ENCODE results near the gene ABCC5. TPM values are rescaled to one million over a fixed set of nuclear protein-coding genes. Genes with fewer than 3 reads are reported as not detected.
A peak's percentile ranks its signal among the peaks of the same experiment; 100 is the strongest.

The ABCC5 gene
- total RNA-seq, 3 donors from 2014 or later: 34.4 to 45.7 (median 39.4) TPM

DNA sequence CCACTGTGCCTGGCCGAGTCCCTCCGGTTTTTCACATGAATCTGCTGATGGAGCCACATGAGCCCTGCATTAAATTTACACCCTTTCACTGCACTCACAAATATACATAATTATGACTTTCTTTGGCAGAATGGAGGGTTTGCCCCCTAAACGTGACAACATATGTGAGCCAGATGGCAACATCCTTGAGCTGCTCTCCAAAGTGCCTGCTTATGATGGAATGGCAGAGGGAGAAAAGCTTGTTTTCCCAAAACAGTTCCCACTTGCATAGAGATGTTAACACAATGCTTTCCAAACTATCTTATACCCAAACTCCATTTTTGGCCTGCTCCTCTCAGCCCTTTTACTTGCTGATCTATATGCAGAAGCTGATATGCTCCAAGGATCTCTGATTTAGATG is 54.9 kb downstream of the ABCC5 start:
- ATAC-seq: no peak
- intact Hi-C loops (cut with DNase I, micrococcal nuclease): no loop called here
- H3K4me1 ChIP-seq (ENCODE audit: low read depth): no peaks in the 10 kb centered on the region
- H3K4me3 ChIP-seq: no peak overlapping the region
- TF ChIP-seq, protein P1, sequence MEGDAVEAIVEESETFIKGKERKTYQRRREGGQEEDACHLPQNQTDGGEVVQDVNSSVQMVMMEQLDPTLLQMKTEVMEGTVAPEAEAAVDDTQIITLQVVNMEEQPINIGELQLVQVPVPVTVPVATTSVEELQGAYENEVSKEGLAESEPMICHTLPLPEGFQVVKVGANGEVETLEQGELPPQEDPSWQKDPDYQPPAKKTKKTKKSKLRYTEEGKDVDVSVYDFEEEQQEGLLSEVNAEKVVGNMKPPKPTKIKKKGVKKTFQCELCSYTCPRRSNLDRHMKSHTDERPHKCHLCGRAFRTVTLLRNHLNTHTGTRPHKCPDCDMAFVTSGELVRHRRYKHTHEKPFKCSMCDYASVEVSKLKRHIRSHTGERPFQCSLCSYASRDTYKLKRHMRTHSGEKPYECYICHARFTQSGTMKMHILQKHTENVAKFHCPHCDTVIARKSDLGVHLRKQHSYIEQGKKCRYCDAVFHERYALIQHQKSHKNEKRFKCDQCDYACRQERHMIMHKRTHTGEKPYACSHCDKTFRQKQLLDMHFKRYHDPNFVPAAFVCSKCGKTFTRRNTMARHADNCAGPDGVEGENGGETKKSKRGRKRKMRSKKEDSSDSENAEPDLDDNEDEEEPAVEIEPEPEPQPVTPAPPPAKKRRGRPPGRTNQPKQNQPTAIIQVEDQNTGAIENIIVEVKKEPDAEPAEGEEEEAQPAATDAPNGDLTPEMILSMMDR (IDR thresholded peaks at IDR 0.05): no peak
- H3K9me3 ChIP-seq: no peaks in the 10 kb centered on the region
- H3K36me3 ChIP-seq (ENCODE audit: low read depth): no peaks in the 10 kb centered on the region
- no peak for DNase-seq

DNA sequence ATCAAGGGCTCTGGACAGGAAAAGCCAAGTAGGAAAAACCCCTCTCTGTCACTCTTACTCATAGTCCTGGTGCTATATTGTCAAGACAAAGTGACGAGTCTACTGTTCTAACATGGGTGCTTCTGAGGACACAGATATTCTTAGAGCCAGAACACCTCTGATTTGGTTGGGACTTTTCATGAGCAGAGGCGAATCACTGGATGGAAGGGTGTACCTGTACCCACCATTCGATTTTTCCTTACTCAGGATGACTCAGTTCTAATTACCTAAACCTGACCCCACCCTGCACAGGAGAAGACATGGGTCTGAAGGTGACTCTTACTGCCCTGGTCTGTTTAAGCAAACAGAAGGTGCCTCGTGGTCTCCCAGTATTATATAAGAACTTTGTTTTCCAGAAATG is 58.5 kb downstream of the ABCC5 start:
- H3K9me3 ChIP-seq: no peaks in the 10 kb centered on the region
- TF ChIP-seq, protein P1 (IDR thresholded peaks at IDR 0.05): no peak
- intact Hi-C loops (cut with DNase I, micrococcal nuclease): no loop called here
- H3K4me3 ChIP-seq: no peak overlapping the region
- H3K36me3 ChIP-seq (ENCODE audit: low read depth): no peaks in the 10 kb centered on the region
- peak; percentile 85 for ATAC-seq
- H3K4me1 ChIP-seq (ENCODE audit: low read depth): no peaks in the 10 kb centered on the region
- peak in 1 of 3 donors; percentile 35 for DNase-seq

DNA sequence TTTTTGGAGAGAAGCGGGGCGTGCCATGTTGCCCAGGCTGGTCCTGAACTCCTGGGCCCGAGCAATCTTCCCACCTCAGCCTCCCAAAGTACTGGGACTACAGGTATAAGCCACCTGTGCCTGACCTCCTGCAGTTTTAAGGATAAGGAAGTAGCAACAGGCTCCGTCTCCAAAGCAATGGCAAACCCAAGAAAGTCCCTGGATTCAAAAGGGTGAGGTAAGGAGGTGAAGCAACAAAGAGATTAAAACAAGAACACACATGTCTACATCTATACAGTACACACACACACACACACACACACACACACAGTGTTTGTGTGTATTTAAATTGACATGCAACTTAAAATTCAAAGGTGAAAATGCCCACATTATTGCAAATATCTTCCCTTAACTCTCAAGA is 58.9 kb downstream of the ABCC5 start:
- H3K9me3 ChIP-seq: no peaks in the 10 kb centered on the region
- ATAC-seq: peak; percentile 86
- H3K36me3 ChIP-seq (ENCODE audit: low read depth): no peaks in the 10 kb centered on the region
- intact Hi-C loops (cut with DNase I, micrococcal nuclease): no loop called here
- TF ChIP-seq, protein P1 (IDR thresholded peaks at IDR 0.05): no peak
- no peak overlapping the region for H3K4me3 ChIP-seq
- peak in 2 of 3 donors; percentile 33 to 53 for DNase-seq
- no peaks in the 10 kb centered on the region for H3K4me1 ChIP-seq (ENCODE audit: low read depth)

DNA sequence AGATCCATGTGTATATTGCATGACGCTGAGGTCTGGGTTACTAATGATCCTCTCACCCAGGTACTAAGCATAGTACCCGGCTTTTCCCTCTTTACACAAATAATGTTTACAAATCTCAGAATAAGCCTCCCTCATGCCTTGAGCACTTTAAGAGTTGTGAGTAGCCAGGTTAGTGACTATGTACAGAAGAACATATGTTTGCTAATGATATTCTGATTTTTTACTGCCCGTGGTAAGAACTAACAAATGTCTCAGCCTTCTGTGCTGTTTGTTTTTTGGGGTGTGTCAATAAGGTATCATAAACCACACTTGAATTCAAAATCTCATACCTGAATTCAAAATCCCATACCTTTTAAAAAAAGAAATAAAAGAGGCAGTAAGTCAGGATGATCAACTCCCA is 59.5 kb downstream of the ABCC5 start:
- H3K9me3 ChIP-seq: no peaks in the 10 kb centered on the region
- H3K4me1 ChIP-seq (ENCODE audit: low read depth): no peaks in the 10 kb centered on the region
- TF ChIP-seq, protein P1 (IDR thresholded peaks at IDR 0.05): no peak
- DNase-seq (peak in 1 of 3 donors; percentile 18), ATAC-seq (peak; percentile 86)
- H3K4me3 ChIP-seq: no peak overlapping the region
- intact Hi-C loops (cut with DNase I, micrococcal nuclease): no loop called here
- no peaks in the 10 kb centered on the region for H3K36me3 ChIP-seq (ENCODE audit: low read depth)

DNA sequence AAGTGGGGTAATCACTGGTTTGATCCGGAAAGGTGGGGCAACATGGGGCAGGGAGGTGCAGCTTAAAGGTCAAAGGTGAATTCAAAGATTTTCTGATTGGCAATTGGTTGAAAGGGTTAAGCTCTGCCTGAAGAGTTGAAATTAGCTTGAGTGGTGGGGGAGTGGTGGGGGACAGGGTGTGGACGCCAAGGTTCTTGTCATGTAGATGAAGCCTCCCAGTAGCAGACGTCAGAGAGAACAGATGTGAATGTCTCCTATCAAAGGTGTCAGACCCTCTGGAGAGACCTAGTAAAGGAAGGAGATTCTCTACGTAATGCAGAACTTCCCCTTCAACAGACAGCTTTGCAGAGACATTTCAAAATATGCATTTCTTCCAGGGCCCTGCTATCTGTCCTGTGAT is 62.8 kb downstream of the ABCC5 start:
- Histone ChIP-seq H3K4me1 (ENCODE audit: low read depth) (no peaks in the 10 kb centered on the region), H3K36me3 (ENCODE audit: low read depth) (no peaks in the 10 kb centered on the region), H3K9me3 (no peaks in the 10 kb centered on the region), H3K4me3 (no peak overlapping the region)
- intact Hi-C loops (cut with DNase I, micrococcal nuclease): no loop called here
- DNase-seq (no peak), ATAC-seq (no peak)
- TF ChIP-seq, protein P1 (IDR thresholded peaks at IDR 0.05): no peak

DNA sequence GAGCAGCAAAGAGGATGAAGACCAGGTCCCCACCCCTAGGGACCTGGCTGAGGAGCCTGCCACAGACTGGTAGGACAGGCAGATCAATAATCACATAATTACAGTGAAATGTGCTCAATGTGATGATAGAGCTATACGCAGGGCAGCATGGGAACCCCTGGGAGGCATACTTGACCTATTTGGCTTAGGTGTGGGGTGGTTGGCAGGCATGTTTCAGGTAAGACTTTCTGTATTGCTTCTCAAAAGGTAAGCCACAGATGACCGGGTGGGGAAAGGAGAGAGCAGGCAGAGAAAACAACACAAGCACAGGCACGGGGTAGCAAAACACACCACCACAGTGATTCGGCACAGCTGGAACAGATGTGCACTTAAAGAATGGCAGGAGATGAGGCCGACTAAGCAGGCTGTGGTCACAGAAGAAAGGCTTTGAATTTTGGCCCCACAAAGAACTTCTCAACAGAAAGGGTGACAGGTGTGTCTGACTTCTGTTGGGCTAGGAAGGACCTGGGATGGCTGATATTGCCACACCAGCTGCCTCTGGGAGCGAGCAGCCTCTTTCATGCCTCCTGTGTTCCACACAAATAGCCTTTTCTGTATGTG is 64.1 kb downstream of the ABCC5 start:
- Histone ChIP-seq H3K9me3 (no peaks in the 10 kb centered on the region), H3K4me1 (ENCODE audit: low read depth) (no peaks in the 10 kb centered on the region), H3K36me3 (ENCODE audit: low read depth) (no peaks in the 10 kb centered on the region), H3K4me3 (no peak overlapping the region)
- TF ChIP-seq, protein P1 (IDR thresholded peaks at IDR 0.05): no peak
- no peak for DNase-seq
- intact Hi-C loops (cut with DNase I, micrococcal nuclease): no loop called here
- no peak for ATAC-seq

Measured in mucosa of descending colon (tissue), 3 donors.